Measurements from ENCODE around the gene DYNC1I1. TPM values are rescaled to one million over a fixed set of nuclear protein-coding genes. Genes with fewer than 3 reads are reported as not detected.

Gene DYNC1I1
- total RNA-seq, 8 experiments from 2014 or later: 4.0 to 28.3 (median 9.2) TPM

- no peak for ATAC-seq (replicated peaks in 6 of 8)
- in situ Hi-C loops (cut with MboI; ENCODE audit: low pct_unique_long_range_greater_than_20kb in 2 of 9, low sequenced_read_pairs in 9 of 9, unreplicated experiment in 9 of 9): no loop called here
Measured at GRCh38 chr7:95766657-95767056, 5.7 kb upstream of the DYNC1I1 start.

GRCh38 chr7:95772771-95773581, 622 bp downstream of the DYNC1I1 start:
- 10 to 70% (median 37%) methylated on average over 2 to 12 of the region's 45 CpGs; no CpG with 5 or more reads in 3 of the 10 experiments for WGBS, 10 experiments
- in situ Hi-C loops (cut with MboI; ENCODE audit: low pct_unique_long_range_greater_than_20kb in 2 of 9, low sequenced_read_pairs in 9 of 9, unreplicated experiment in 9 of 9): no loop called here
- Histone ChIP-seq H3K4me3 (peak overlapping the region; percentile 46 to 75 (median 56)), H3K27ac (peak overlapping the region; percentile 11 to 70), H3K4me1 (replicated peaks in 1 of 2) (peaks cover 0 to 5% of the 10 kb centered on the region in 2 donors)
- peak; percentile 7 to 75 (median 69) for ATAC-seq (replicated peaks in 6 of 8)

More at GRCh38 chr7:95766657-95767056, 5.7 kb upstream of the DYNC1I1 start:
- Histone ChIP-seq H3K4me1 (replicated peaks in 1 of 2) (no peaks in the 10 kb centered on the region), H3K27ac (no peak overlapping the region), H3K4me3 (no peak overlapping the region)
- 64 to 100% (median 100%) methylated on average over 1 of the region's 1 CpG; no CpG with 5 or more reads in 2 of the 10 experiments for WGBS, 10 experiments

- peaks cover 0 to 5% of the 10 kb centered on the region in 2 donors for H3K4me1 ChIP-seq (replicated peaks in 1 of 2)
- 45 to 100% (median 100%) methylated on average over 1 to 2 of the region's 2 CpGs; no CpG with 5 or more reads in 4 of the 10 experiments for WGBS, 10 experiments
- no peak for ATAC-seq (replicated peaks in 6 of 8)
- no peak overlapping the region for H3K4me3 ChIP-seq
- no peak overlapping the region for H3K27ac ChIP-seq
- in situ Hi-C loops (cut with MboI; ENCODE audit: low pct_unique_long_range_greater_than_20kb in 2 of 9, low sequenced_read_pairs in 9 of 9, unreplicated experiment in 9 of 9): no loop called here
Measured at GRCh38 chr7:95776561-95777185, 4.3 kb downstream of the DYNC1I1 start.

DNA sequence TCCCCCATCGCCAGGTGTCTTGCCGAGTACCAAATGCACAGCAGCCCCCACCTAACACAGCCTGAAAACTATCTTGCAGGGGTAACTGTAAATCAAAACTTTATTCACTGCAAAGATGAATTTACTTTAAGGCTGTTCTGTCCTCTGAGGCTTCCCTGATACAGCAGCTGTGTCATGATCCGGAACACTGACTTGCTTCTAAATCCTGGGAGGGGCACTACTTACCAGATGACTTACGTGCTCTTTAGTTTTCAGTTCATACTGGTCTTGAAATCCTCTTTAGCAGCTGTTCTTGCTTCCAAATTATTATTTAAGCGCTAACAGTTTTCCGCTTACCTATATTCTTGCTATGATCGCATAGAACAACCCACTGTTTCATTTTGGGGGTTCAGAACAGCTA, 4.9 kb downstream of the DYNC1I1 start:
- peak in 3 of 8 experiments; percentile 14 to 20 (median 17) for ATAC-seq (replicated peaks in 6 of 8)
- H3K4me1 ChIP-seq (replicated peaks in 1 of 2): peaks cover 0 to 5% of the 10 kb centered on the region in 2 donors
- 47 to 100% (median 92%) methylated on average over 2 to 6 of the region's 7 CpGs for WGBS, 10 experiments
- no peak overlapping the region for H3K27ac ChIP-seq
- H3K4me3 ChIP-seq: no peak overlapping the region
- in situ Hi-C loops (cut with MboI; ENCODE audit: low pct_unique_long_range_greater_than_20kb in 2 of 9, low sequenced_read_pairs in 9 of 9, unreplicated experiment in 9 of 9): no loop called here

DNA sequence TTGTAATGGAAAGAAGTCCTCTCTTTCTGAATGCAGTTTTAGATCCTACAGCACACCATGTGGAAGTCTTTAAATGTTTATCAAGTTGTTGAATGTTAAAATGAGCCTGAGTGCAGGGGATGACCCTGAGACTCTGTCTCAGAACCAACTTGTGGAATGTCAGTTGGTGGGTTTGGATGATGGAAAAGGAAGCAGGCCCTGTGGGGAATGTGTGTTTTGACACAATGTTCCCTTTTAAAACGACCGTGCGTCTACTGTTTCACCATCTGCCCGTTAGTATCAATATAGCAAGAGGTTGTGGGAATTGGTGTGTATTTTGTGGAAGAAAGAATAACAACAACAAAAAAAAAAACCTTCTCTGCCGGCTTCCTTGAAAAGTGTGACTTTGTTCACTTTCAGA, 8.3 kb downstream of the DYNC1I1 start:
- ATAC-seq (replicated peaks in 6 of 8): peak in 1 of 8 experiments; percentile 49
- Histone ChIP-seq H3K4me3 (no peak overlapping the region), H3K4me1 (replicated peaks in 1 of 2) (no peaks in the 10 kb centered on the region), H3K27ac (no peak overlapping the region)
- WGBS, 10 experiments: 0 to 94% (median 76%) methylated on average over 1 to 5 of the region's 5 CpGs; no CpG with 5 or more reads in 3 of the 10 experiments
- in situ Hi-C loops (cut with MboI; ENCODE audit: low pct_unique_long_range_greater_than_20kb in 2 of 9, low sequenced_read_pairs in 9 of 9, unreplicated experiment in 9 of 9): loop anchor here in 1 of 9 experiments (10.0 kb wide), 1 partner anchor 56 kb away; no protein-coding TSS in a partner anchor

- 0 to 100% (median 73%) methylated on average over 1 to 2 of the region's 3 CpGs; no CpG with 5 or more reads in 4 of the 10 experiments for WGBS, 10 experiments
- Histone ChIP-seq H3K27ac (no peak overlapping the region), H3K4me3 (no peak overlapping the region), H3K4me1 (replicated peaks in 1 of 2) (no peaks in the 10 kb centered on the region)
- in situ Hi-C loops (cut with MboI; ENCODE audit: low pct_unique_long_range_greater_than_20kb in 2 of 9, low sequenced_read_pairs in 9 of 9, unreplicated experiment in 9 of 9): loop anchor here in 1 of 9 experiments (10.0 kb wide), 1 partner anchor 57 kb away; no protein-coding TSS in a partner anchor
- peak in 2 of 8 experiments; percentile 22 to 67 for ATAC-seq (replicated peaks in 6 of 8)
Measured at GRCh38 chr7:95781961-95782586, 9.7 kb downstream of the DYNC1I1 start.

GRCh38 chr7:95784796-95785195, 12.4 kb downstream of the DYNC1I1 start:
- in situ Hi-C loops (cut with MboI; ENCODE audit: low pct_unique_long_range_greater_than_20kb in 2 of 9, low sequenced_read_pairs in 9 of 9, unreplicated experiment in 9 of 9): loop anchor here in 1 of 9 experiments (10.0 kb wide), 1 partner anchor 60 kb away; no protein-coding TSS in a partner anchor
- Histone ChIP-seq H3K4me3 (no peak overlapping the region), H3K4me1 (replicated peaks in 1 of 2) (peaks cover 0 to 5% of the 10 kb centered on the region in 2 donors), H3K27ac (no peak overlapping the region)
- no peak for ATAC-seq (replicated peaks in 6 of 8)

DNA sequence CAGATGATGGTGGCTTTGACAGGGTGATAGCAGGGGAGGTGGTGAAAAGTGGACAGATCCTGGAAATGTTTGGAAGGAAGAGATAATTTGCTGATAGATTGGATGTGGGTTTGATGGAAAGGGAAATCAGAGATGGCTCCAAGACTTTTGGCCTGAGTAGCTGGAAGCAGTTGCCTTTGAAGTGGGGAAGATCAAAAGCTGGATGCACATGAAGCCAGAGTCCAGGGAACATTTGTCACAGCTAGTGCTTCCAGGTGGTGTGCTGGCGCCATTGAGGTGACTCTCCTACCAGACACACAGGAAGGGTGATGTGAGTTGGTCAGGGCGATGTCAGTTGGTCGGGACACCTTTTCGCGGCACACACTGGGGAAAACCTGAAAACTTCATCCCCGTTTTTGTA, 15.9 kb downstream of the DYNC1I1 start:
- Histone ChIP-seq H3K4me3 (no peak overlapping the region), H3K4me1 (replicated peaks in 1 of 2) (peaks cover 0 to 11% of the 10 kb centered on the region in 2 donors), H3K27ac (no peak overlapping the region)
- ATAC-seq (replicated peaks in 6 of 8): no peak
- in situ Hi-C loops (cut with MboI; ENCODE audit: low pct_unique_long_range_greater_than_20kb in 2 of 9, low sequenced_read_pairs in 9 of 9, unreplicated experiment in 9 of 9): loop anchor here in 1 of 9 experiments (10.0 kb wide), 1 partner anchor 63 kb away; no protein-coding TSS in a partner anchor
- WGBS, 10 experiments: 59 to 100% (median 89%) methylated on average over 1 to 6 of the region's 6 CpGs; no CpG with 5 or more reads in 2 of the 10 experiments

GRCh38 chr7:95788884-95789283, 16.5 kb downstream of the DYNC1I1 start:
- 10 to 53% (median 36%) methylated on average over 1 to 2 of the region's 2 CpGs; no CpG with 5 or more reads in 2 of the 10 experiments for WGBS, 10 experiments
- no peak for ATAC-seq (replicated peaks in 6 of 8)
- H3K27ac ChIP-seq: no peak overlapping the region
- H3K4me1 ChIP-seq (replicated peaks in 1 of 2): peaks cover 0 to 11% of the 10 kb centered on the region in 2 donors
- in situ Hi-C loops (cut with MboI; ENCODE audit: low pct_unique_long_range_greater_than_20kb in 2 of 9, low sequenced_read_pairs in 9 of 9, unreplicated experiment in 9 of 9): loop anchor here in 1 of 9 experiments (10.0 kb wide), 1 partner anchor 64 kb away; no protein-coding TSS in a partner anchor
- H3K4me3 ChIP-seq: no peak overlapping the region

DNA sequence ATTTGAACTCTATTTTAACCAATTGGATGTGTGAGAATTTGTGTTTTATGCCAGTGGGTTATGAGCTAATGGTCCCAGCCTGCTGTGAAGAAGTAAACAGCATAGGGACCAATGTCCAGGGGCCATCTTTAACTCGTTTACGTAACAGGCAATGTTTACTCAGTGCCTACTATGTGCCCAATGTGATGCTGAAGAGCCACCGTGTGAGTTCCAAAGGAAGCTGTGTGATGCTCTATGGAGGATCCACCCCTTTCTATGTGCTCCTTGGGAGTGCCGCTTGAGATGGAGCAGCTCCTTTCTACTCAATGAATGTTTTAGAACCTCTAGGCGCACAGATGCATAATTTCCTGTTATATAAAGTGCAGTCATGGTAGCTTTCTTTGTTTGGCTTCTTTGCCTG, 21.3 kb downstream of the DYNC1I1 start:
- Histone ChIP-seq H3K4me1 (replicated peaks in 1 of 2) (peaks cover 0 to 11% of the 10 kb centered on the region in 2 donors), H3K27ac (no peak overlapping the region), H3K4me3 (no peak overlapping the region)
- in situ Hi-C loops (cut with MboI; ENCODE audit: low pct_unique_long_range_greater_than_20kb in 2 of 9, low sequenced_read_pairs in 9 of 9, unreplicated experiment in 9 of 9): no loop called here
- 44 to 100% (median 72%) methylated on average over 1 to 5 of the region's 5 CpGs; no CpG with 5 or more reads in 1 of the 10 experiments for WGBS, 10 experiments
- ATAC-seq (replicated peaks in 6 of 8): no peak

GRCh38 chr7:95794917-95795515, 22.7 kb downstream of the DYNC1I1 start:
- WGBS, 10 experiments: 58 to 100% (median 89%) methylated on average over 1 to 3 of the region's 3 CpGs
- in situ Hi-C loops (cut with MboI; ENCODE audit: low pct_unique_long_range_greater_than_20kb in 2 of 9, low sequenced_read_pairs in 9 of 9, unreplicated experiment in 9 of 9): no loop called here
- H3K4me3 ChIP-seq: no peak overlapping the region
- peak in 2 of 8 experiments; percentile 35 to 57 for ATAC-seq (replicated peaks in 6 of 8)
- no peak overlapping the region for H3K27ac ChIP-seq
- H3K4me1 ChIP-seq (replicated peaks in 1 of 2): peaks cover 0 to 6% of the 10 kb centered on the region in 2 donors

GRCh38 chr7:95796617-95797016, 24.3 kb downstream of the DYNC1I1 start:
- WGBS, 10 experiments: 67 to 100% (median 81%) methylated on average over 1 of the region's 1 CpG; no CpG with 5 or more reads in 6 of the 10 experiments
- in situ Hi-C loops (cut with MboI; ENCODE audit: low pct_unique_long_range_greater_than_20kb in 2 of 9, low sequenced_read_pairs in 9 of 9, unreplicated experiment in 9 of 9): no loop called here
- no peak for ATAC-seq (replicated peaks in 6 of 8)

More at GRCh38 chr7:95796617-95797016, 24.3 kb downstream of the DYNC1I1 start:
- peaks cover 0 to 1% of the 10 kb centered on the region in 2 donors for H3K4me1 ChIP-seq (replicated peaks in 1 of 2)
- no peak overlapping the region for H3K27ac ChIP-seq
- H3K4me3 ChIP-seq: no peak overlapping the region

Data from motor neuron (in vitro differentiated cells).